CD4-positive, alpha-beta T cell treated with Interferon alpha-2 for 1 hour (primary cell): Measurements from ENCODE around the gene RSPH1.

Source experiments
- DNase-seq, 2 donors: peaks; one replicate each; pipeline ENCODE4 v3.0.0-alpha.2; 2020 to 2022

The RSPH1 gene

GRCh38 chr21:42423685-42424084 lies 72.3 kb downstream of the RSPH1 start:
- DNase-seq = no peak

GRCh38 chr21:42423197-42423675 lies 72.8 kb downstream of the RSPH1 start:
- DNase-seq = peak in 1 of 2 donors; percentile 54
